ENCODE data around the gene ANAPC1.
"Not testable (repeated sequence)": the region's sequence is repeated elsewhere in the genome, so short reads cannot be mapped to it uniquely, and the experiment has no call there.

Gene ANAPC1

GRCh38 chr2:111904726-111905474, 20.9 kb upstream of the ANAPC1 start:
- no peak for DNase-seq

- DNase-seq: no peak
Observed at GRCh38 chr2:111903930-111904439, 20.0 kb upstream of the ANAPC1 start.

- no peak for DNase-seq
Observed at GRCh38 chr2:111903516-111903915, 19.5 kb upstream of the ANAPC1 start.

GRCh38 chr2:111900859-111901258, 16.9 kb upstream of the ANAPC1 start:
- no peak for DNase-seq

- DNase-seq: no peak
Observed at GRCh38 chr2:111898703-111899514, 14.9 kb upstream of the ANAPC1 start.

- no peak for DNase-seq
Observed at GRCh38 chr2:111897924-111898702, 14.1 kb upstream of the ANAPC1 start, which contains the start of gene MERTK. Gene MERTK, plus strand, starts transcription at chr2:111898607. Its CDS starts 129 bp downstream, at chr2:111898736.

GRCh38 chr2:111897630-111897923, 13.6 kb upstream of the ANAPC1 start:
- no peak for DNase-seq

GRCh38 chr2:111896576-111896975, 12.6 kb upstream of the ANAPC1 start:
- no peak for DNase-seq

GRCh38 chr2:111896024-111896423, 12.0 kb upstream of the ANAPC1 start:
- no peak for DNase-seq

- DNase-seq: peak; percentile 34
Observed at GRCh38 chr2:111884592-111884964, 585 bp upstream of the ANAPC1 start.

GRCh38 chr2:111872806-111873205, 11.2 kb downstream of the ANAPC1 start:
- DNase-seq: not testable (repeated sequence)

- not testable (repeated sequence) for DNase-seq
Observed at GRCh38 chr2:111865124-111865523, 18.9 kb downstream of the ANAPC1 start.

GRCh38 chr2:111860005-111860404, 24.0 kb downstream of the ANAPC1 start:
- DNase-seq: not testable (repeated sequence)

GRCh38 chr2:111852544-111852943, 31.4 kb downstream of the ANAPC1 start:
- DNase-seq: not testable (repeated sequence)

- not testable (repeated sequence) for DNase-seq
Observed at GRCh38 chr2:111850646-111851045, 33.3 kb downstream of the ANAPC1 start.

GRCh38 chr2:111839625-111840282, 44.2 kb downstream of the ANAPC1 start:
- DNase-seq: not testable (repeated sequence)

GRCh38 chr2:111838992-111839391, 45.0 kb downstream of the ANAPC1 start:
- DNase-seq: not testable (repeated sequence)

- DNase-seq: not testable (repeated sequence)
Observed at GRCh38 chr2:111834221-111834620, 49.8 kb downstream of the ANAPC1 start.

GRCh38 chr2:111830479-111830878, 53.5 kb downstream of the ANAPC1 start:
- DNase-seq: not testable (repeated sequence)

- DNase-seq: not testable (repeated sequence)
Observed at GRCh38 chr2:111828217-111828766, 55.7 kb downstream of the ANAPC1 start.

GRCh38 chr2:111812970-111813622, 70.9 kb downstream of the ANAPC1 start:
- not testable (repeated sequence) for DNase-seq

- DNase-seq: not testable (repeated sequence)
Observed at GRCh38 chr2:111790633-111791032, 93.4 kb downstream of the ANAPC1 start.
